GM21786 (cell line): ENCODE data around the gene PURA.
"Not testable (repeated sequence)": the region's sequence is repeated elsewhere in the genome, so short reads cannot be mapped to it uniquely, and the experiment has no call there.

Experiments used
- ATAC-seq: cut with Tn5 transposase; IDR thresholded peaks from one replicate; pipeline ENCODE4 v1.9.1; 2021; ENCODE audit not compliant: unreplicated experiment

The PURA gene

DNA sequence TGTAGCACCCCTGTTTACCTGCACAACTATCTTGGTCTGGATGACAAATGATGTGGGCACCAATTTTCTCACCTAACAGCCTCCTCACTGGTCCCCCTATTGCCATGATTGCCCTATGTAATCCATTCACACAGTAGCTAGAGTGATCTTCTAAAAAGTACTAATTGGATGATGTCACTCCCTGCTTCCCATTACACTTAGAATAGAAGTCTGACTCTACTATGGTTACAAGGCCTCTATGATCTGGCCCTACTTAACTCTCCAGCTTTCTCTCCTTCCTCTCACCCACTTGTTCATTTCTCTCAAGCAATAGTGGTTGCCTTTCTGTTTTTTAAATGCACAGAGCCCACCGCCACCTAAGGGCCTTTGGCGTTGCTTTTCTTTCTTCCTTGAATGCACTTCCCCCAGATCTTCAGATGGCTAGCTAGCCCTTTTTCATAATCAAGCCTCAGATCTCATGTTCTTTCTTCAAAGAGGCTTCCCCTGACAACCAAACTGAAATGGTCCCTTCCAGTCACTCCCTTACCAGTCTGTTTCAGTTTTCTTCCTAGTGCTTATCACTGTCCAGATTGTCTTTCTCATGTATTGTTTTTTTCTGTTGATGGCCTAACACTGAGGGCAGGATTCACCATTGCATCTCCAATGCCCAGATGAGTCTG is 20.5 kb downstream of the PURA start:
- no peak for ATAC-seq

DNA sequence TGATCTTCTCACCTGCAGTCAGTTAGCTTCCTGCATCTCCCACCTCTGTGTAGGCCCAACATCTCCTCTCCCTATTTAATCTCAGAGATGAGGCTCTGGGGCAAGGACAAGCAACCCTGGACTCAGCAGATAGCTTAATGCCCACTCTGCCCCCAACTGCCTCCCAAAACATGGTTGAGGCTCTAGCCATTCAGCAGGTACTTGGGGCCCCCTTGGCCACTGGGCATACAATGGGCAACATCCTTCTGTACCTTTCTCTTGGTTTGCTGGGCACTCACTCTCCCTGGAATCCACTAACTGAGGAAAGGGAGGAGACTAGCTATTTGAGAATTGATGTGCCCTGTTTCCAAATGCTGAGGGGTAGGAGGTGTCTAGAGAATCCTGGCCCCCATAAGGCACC is 21.2 kb downstream of the PURA start:
- ATAC-seq, result no peak

DNA sequence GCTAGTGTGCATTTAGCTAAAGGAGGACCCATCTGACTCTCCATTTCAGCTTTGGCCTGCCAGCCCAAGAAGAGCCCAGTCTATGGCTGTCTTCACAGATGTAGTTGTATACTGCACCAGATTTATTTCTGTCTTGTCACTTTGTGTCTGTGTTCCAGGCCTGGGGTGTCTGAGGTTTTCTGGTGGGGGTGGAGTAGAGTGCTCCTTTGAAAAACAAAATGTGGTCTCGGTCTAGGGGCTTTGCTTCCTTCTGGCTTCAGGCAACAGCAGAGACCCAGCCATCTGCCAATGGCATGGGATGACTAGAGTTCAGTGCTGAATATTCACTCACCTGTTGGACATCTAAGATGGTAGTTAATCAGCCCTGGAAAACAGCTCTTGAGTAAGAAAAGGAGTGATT is 22.7 kb downstream of the PURA start:
- ATAC-seq, result no peak

DNA sequence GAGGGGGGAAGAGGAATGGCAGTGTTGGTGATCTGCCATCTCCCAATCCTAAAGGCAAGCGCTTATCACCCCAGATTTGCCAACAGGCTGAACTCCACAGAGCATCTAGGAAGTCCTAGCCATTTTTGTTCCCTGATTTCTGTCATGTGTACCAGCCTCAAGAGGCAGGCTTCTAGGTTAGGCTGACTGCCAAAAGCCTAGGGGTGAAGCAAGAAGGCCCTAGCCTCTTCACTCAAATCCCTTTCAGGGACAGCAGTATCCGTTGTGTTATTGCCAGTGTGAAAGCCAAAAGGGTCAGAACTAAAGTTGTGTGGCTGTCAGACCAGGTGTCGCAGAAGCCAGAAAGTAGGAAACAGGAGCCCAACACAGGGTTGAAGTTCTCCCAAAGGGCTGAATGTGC is 26.5 kb downstream of the PURA start:
- ATAC-seq, result no peak

DNA sequence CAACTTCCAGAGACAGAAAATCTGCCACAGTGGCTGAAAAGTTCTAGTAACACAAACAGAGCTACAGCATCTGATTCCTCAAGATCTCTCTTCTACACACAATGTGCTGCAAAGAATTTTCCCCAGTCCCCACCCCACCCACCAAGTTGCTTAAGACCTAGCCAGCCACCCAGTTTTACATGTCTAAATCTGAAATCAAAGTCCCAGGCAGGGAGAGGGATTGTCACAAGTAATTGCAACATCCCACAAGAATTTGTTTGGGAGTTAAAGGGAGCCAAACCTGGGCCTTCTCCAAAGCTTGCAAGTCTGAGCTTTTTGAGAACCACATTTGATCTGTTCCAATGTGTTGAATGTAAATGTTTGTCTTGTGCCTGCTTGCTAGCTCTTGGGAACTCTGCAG is 27.3 kb downstream of the PURA start:
- no peak for ATAC-seq

DNA sequence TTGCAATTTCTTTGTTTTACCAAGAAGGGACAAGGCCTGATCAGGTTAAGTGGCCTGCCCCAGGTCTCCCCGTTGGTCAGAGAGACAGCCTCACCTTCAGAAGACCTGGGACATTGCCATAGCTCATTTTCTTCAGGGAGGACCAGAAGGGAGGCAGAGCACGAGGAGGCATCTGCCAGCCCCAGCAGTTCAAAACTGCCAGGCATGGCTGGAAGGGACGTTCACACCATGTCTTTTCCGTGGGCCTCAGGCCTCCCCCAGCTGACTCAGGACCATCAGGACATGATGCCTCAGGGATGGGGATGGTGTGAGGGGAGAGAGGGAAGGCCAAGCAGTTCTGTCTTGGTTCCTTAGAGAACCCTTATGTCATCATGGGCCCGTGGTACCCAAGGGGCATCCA is 28.3 kb downstream of the PURA start:
- no peak for ATAC-seq

DNA sequence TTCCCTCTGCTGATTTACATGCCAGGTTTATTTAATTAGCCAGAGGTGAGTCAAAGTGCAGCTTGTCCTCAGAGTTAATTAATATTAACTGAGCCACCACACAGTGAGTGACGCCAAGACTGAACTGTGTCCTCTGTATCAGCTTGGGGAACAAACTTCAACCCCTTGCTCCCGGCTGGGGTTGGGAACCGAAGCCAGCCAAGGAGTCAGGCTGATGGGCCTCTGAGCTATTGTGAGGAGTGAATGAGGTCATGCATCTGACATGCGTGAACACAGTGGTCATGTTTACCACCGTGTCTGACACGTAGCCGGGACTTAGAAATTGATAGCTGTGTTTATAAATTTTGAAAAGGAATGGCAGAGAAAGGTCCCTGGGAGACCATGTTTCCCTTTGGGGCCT is 28.9 kb downstream of the PURA start:
- ATAC-seq, result no peak

DNA sequence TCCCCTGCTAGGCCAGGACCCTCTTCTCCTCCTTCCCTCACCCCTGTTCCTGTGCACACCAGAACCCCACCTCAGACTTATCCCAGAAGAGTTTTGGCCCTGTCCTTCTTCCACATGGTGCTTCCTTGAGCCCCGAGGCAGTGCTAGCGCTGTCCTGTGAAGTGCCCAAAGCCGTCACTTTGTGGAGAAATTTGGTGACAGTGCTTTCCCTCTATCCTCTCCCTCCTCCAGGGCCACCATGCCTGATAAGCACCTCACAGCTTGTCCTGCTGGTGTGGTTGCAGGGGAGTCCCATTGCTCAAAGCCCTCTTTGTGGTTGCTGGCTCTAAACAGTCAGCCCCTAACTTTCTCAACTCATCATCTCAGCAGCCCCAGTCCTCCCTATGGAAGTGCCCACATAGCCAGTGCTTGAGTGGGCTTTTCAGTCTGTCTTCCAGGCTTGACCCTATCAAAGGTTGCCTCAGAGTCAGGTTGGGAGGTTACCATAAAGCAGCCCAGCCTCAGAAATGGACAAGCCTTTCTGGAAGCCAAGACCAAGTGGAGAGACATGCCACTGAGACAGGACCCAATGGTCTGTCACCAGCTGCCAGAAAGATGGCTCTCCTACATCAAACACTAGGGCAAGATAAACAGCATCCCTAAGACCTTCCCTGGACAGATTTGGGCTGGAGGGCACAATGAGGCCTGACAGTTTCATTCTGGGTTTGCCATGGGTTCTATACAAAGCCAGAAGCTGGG is 29.8 kb downstream of the PURA start:
- no peak for ATAC-seq

DNA sequence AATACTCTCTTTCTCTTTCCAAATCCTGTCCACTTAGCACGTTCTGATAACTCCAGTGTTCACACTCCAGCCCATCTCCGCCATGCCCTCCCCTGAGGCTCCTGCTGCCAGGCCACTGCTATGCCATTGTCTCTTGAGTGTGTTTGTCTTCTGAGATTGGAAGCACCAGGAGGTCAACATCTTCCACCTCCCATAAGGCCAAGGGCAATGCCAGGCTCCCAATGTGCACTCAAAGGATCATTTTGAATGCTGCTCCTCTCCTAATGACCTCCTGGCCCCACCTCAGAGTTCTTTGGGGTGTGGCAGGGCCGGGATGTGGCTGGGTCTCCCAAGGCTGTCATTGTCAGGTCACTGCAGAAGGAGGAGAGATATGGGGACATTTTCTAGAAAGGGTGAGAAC is 31.3 kb downstream of the PURA start:
- no peak for ATAC-seq

DNA sequence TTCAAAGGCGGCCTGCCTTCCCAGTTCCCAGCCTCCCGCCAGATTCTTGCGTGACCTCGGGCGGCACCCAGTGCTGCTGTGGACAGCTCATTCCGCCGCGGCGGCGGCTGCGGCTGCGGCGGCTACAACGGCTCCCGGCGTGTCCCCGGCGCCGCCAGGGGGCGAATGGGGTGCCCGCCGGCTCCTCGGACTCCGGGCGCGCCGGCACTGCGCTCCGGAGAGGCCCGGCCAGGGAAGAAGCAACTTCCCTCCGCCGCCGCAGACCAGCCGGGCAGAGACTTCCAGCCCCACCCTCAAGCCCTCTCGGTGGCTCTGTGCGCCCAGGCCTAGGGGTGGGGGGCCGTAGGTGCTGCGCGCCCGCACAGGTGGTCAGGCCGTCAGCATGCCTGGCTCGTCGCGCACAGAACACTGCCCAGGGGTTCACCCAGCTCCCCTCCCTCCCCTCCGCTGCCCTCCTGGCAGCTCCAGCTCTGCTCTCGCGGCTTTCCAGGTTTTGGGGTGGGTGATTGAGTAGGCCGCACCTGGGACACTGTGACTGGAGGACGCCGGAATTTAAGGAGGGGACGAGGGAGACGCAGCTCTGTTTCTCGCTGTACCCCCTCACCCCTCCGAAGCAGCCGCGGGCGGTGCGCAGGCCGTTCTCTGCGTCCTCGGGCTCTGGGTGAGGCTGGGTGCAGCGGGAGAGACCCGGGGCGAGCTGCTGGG is 32.1 kb downstream of the PURA start:
- no peak for ATAC-seq

DNA sequence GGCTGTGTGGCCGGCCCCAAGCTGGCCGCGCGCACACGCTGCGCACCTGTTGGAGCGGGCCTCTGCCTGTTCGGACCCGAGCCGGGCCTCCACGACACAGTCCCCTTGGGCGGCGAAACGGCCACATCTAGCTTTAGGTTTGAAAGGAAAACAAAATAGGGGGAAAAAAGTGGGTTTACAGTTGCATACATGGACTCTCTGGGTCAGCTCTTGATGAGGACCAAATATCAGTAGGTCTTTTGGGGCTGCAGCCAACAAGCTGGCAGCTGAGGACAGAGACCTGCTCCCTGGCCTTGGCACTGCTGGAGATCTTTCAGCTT is 32.6 kb downstream of the PURA start:
- ATAC-seq, result no peak

DNA sequence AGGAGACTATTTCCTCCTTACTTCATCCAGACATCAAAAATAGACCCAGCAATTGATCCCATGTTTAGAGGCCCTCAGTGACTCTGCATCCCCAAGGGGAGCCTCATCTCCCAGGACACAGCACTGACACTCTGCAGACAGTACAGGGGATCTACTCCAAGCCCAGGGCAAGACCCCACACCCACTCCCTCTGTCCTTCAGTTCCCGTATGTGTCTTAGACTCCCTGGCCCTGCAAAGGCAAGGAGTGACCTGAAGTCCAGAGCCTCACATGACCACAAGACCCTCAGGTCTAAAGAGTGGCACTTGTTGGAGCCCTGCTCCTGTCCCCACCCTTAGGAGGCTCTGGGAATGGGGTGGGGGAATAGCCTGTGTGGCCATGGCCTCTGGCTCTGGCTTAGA is 33.6 kb downstream of the PURA start:
- ATAC-seq, result no peak

DNA sequence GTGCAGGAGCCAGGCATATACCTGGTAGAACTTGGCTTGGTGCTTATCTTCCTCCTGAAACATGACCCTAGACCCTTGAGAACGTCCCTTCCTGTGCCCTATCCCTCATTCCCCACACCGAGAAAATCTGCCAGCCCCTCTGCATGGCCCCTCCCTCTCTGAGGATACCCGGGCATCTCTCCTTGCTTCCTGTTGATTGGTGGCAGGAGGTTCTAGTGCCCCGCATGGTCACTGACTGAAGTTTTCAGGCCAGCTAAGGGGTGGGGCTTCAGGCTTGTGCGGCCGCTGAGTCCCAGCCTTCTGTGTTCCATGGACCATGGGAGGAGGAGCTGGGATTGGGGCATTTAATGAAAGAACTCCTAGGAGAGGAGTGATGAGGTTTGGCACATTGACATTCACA is 34.6 kb downstream of the PURA start:
- no peak for ATAC-seq

DNA sequence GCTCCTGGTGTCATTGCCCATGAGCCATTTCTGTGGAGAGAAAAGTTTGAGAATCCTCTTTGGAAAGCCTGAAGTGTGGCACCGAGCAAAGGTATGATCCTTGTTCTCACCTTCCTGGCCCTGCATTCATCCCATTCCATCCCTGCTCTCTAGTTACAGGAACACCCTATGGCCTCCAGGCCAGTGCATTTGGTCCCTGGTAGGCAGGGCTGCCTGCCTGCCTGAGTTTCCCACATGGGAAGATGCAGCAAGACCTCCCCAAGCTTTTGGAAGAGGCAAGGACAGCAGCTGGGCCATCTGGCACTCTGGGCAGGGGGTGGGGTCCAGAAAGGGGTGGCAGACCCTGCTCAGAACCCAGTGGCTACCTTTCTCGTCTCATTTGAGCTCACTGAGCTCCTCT is 36.3 kb downstream of the PURA start:
- ATAC-seq, result no peak

DNA sequence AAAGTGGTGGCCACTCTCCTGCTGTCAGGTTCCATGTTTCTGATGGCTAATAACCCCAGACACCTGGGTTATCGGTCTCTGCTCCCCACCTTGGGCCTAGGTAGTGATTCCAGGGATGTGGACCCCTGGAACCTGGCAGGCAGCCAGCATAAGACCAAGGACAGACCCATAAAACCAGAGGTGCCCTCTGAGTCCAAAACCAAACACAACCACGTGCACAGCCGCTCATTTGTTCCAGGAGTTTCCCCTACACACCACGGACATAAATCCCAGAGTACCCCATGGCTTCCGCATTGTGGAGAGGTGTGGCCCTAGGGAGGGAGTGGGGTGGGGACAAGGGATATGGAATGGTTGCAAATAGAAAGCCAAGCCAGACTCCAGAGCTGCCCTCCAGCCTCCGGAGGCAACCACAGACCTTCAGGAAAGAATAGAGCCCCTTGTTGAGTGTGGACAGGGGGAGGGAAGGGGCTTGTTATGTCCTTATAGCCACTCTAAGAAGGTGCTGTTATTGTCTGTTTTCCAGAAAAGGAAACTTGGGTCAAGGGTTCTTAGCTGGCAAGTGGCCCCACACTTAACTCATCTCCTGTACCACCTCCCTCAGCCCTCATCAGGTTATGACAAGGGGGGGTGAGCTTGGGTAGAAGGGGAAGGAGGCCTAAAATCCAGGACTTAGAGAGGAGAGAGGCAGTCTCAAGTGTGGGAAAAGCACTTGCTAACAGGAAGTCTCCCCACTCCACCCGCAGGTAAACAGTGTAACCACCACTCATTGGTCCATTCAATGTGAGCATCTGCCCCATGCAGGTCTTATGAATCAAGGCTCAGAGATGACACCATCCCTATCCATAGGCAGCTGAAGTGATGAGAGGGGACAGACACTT is 37.5 kb downstream of the PURA start:
- ATAC-seq, result no peak

DNA sequence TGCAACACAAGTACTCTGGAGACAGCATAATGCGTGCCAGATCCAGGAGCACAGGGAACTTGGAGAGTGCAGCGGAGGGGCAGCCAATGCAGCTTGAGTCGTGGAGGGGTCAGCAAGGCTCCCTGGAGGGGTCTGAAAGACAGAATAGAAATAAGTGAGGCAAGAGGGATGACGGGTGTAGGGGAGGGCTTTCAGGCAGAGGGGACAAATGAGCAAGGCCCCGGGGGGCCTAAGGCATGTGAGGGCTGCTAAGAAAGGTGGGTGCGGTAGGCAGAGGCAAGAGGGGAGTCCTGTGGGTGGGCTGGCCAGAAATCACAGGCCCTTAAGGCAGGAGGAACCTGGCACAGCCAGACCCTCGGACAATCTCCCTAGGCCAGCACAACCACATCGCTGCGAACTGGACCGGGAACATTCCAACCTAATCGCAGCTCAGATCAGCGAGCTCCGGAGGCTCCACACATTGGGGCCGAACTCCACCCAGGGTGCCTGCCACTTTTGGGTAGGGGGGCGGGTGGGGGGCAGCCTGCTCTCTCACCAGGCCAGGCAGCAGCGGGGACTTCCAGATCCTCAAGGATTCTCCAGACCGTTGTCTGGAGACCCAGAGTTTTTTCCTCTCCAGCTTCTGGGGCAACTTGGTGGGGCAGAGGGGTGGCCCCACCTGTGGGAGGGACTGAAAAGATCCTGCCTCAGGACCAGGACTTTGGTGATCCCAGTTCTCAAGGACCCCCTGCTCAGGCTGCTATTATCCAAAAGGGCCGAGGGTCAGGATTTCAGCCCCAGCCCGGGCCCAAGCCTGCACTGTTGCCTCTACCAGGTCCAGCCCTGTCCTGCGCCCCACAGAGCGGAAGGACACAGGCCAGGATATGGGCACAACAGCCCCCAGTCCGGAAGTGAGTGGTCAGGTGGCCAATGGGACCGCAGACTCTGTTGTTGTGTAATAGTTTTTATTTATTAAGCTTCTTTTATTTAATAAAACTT is 38.4 kb downstream of the PURA start:
- ATAC-seq, result no peak

DNA sequence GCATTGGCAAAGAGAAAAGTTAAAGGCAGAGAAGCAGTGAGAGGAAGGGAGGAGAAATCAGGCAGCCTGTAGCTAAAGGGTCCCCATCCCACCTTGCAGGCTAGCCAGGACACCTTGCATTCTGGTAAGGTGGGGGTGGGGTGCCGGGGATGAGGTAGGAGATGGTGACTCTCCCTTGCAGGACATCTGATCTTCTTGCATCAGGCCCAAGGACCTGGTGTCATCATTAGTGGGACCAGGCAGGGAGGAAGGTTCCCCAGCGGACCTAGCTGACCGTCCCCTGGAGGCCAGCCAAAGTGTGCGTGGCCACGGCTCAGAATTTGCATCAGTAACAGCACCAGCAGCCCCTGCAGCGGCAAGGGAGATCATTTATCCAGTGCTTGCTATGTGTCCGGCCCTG is 39.3 kb downstream of the PURA start:
- no peak for ATAC-seq

DNA sequence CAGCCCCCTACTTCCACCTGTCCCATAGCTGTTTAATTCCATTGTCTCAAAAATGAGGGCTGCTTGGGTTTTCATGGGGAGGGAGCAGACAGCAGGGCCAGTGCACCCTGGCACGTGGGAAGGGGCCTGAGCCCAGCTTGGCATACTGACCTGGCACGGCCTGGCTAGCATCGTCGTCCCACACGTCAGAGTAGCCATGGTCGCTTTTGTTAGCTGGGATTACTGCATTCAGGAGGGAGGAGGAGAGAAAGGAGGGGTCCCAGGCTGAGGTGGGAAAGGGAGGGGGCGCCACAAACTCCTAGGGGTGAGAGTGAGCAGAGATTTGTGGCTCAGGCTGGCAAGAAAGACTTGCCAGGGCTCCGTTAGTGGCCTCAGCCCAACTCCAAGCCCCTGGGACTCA is 40.0 kb downstream of the PURA start:
- no peak for ATAC-seq

DNA sequence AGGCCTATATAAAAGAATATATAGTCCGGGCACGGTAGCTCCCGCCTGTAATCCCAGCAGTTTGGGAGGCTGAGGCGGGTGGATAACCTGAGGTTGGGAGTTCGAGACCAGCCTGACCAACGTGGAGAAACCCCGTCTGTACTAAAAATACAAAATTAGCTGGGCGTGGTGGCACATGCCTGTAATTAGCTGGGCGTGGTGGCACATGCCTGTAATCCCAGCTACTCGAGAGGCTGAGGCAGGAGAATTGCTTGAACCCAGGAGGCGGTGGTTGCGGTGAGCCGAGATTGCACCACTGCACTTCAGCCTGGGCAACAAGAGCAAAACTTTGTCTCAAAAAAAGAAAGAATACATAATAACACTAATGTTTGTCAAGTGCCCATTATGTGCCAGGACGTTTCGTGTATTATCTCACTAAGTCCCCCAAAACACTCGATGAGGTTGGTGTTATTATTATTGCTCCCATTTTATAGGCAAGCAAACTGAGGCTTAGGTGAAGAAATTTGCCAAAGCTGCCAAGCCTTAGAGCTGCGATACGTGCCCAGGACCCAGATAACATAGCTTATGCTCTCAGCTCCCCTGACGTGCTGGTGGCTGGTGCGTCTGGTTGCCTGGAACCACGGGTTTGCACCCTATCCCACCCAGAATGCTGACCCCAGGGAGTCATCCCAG is 40.9 kb downstream of the PURA start:
- ATAC-seq, result not testable (repeated sequence)
